SK-N-SH treated with all-trans-retinoic acid at 6 μM for 48 hours (cell line): ENCODE data around the gene LRRC10.

ENCODE experiments used
- ATAC-seq: fragments of 200-7000 bp; cut with Tn5 transposase; 3 replicates; pipeline ENCODE4 v1.9.1; 2020; ENCODE audit warnings: mild to moderate bottlenecking, moderate library complexity
- ARNTL ChIP-seq: fragments of 450-650 bp; formaldehyde crosslinking; IDR thresholded peaks from 2 replicates; pipeline ENCODE4 v1.5.0; 2020; ENCODE audit warnings: low read depth, mild to moderate bottlenecking, moderate library complexity, borderline replicate concordance
- BACH2 ChIP-seq: fragments of 250-450 bp; sonication (Bioruptor Pico); IDR thresholded peaks from 2 replicates; pipeline ENCODE4 v1.9.0; 2021; ENCODE audit warnings: mild to moderate bottlenecking, borderline replicate concordance
- CSDC2 ChIP-seq: fragments of 250-450 bp; sonication (Bioruptor Pico); IDR thresholded peaks from 2 replicates; pipeline ENCODE4 v1.5.0; 2020; ENCODE audit warnings: mild to moderate bottlenecking, moderate library complexity
- ESRRG ChIP-seq: fragments of 250-450 bp; sonication (Bioruptor Pico); IDR thresholded peaks from 2 replicates; pipeline ENCODE4 v1.6.1; 2021; ENCODE audit warnings: mild to moderate bottlenecking
- ISL1 ChIP-seq: fragments of 250-450 bp; sonication (Bioruptor Pico); IDR thresholded peaks from 2 replicates; pipeline ENCODE4 v2.1.2; 2022; ENCODE audit warnings: mild to moderate bottlenecking, moderate library complexity
- OSR1 ChIP-seq: fragments of 250-450 bp; sonication (Bioruptor Pico); IDR thresholded peaks from 2 replicates; pipeline ENCODE4 v1.8.0; 2022; ENCODE audit warnings: moderate library complexity, mild to moderate bottlenecking, inconsistent platforms
- PPARA ChIP-seq: fragments of 250-450 bp; sonication (Bioruptor Pico); IDR thresholded peaks from 2 replicates; pipeline ENCODE4 v1.5.0; 2020; ENCODE audit warnings: mild to moderate bottlenecking, borderline replicate concordance
- RARB ChIP-seq: fragments of 250-450 bp; sonication (Bioruptor Pico); IDR thresholded peaks from 2 replicates; pipeline ENCODE4 v1.8.0; 2021; ENCODE audit warnings: mild to moderate bottlenecking, moderate library complexity
- SNAI2 ChIP-seq: fragments of 250-450 bp; sonication (Bioruptor Pico); IDR thresholded peaks from 2 replicates; pipeline ENCODE4 v1.5.0; 2020; ENCODE audit warnings: mild to moderate bottlenecking, moderate library complexity
- TOX ChIP-seq: fragments of 250-450 bp; sonication (Bioruptor Pico); IDR thresholded peaks from 2 replicates; pipeline ENCODE4 v1.8.0; 2021; ENCODE audit warnings: mild to moderate bottlenecking, moderate library complexity, borderline replicate concordance
- ZC3H10 ChIP-seq: fragments of 250-450 bp; sonication (Bioruptor Pico); IDR thresholded peaks from 2 replicates; pipeline ENCODE4 v1.5.1; 2021; ENCODE audit warnings: mild to moderate bottlenecking, moderate library complexity
- ZFP3 ChIP-seq: fragments of 250-450 bp; sonication (Bioruptor Pico); IDR thresholded peaks from 2 replicates; pipeline ENCODE4 v1.5.0; 2020; ENCODE audit warnings: mild to moderate bottlenecking, moderate library complexity
- ZFP30 ChIP-seq: fragments of 450-650 bp; formaldehyde crosslinking; IDR thresholded peaks from 2 replicates; pipeline ENCODE4 v1.5.0; 2022; ENCODE audit warnings: mild to moderate bottlenecking, moderate library complexity
- ZNF565 ChIP-seq: fragments of 450-650 bp; formaldehyde crosslinking; conservative IDR thresholded peaks from 2 replicates; pipeline ENCODE4 v1.5.0; 2020; ENCODE audit warnings: low read depth, mild to moderate bottlenecking, moderate library complexity
- ZNF70 ChIP-seq: fragments of 450-650 bp; formaldehyde crosslinking; IDR thresholded peaks from 2 replicates; pipeline ENCODE4 v1.5.0; 2020; ENCODE audit warnings: mild to moderate bottlenecking, moderate library complexity
- ZNF8 ChIP-seq: fragments of 450-650 bp; formaldehyde crosslinking; IDR thresholded peaks from 2 replicates; pipeline ENCODE4 v1.5.0; 2020; ENCODE audit warnings: mild to moderate bottlenecking, moderate library complexity
- TF ChIP-seq, protein P1 (sequence below): fragments of 250-450 bp; sonication (Bioruptor Pico); IDR thresholded peaks from 2 replicates; pipeline ENCODE4 v1.5.1; 2021; ENCODE audit warnings: mild to moderate bottlenecking, moderate library complexity
- TF ChIP-seq, protein P2 (sequence below): fragments of 250-450 bp; sonication (Bioruptor Pico); IDR thresholded peaks from 2 replicates; pipeline ENCODE4 v1.8.0; 2021; ENCODE audit warnings: low read depth, mild to moderate bottlenecking, moderate library complexity, borderline replicate concordance
- TF ChIP-seq, protein P3 (sequence below): fragments of 250-450 bp; sonication (Bioruptor Pico); IDR thresholded peaks from 2 replicates; pipeline ENCODE4 v1.5.0; 2020; ENCODE audit warnings: mild to moderate bottlenecking, moderate library complexity
- TF ChIP-seq, protein P4 (sequence below): fragments of 250-450 bp; sonication (Bioruptor Pico); IDR thresholded peaks from 2 replicates; pipeline ENCODE4 v1.8.0; 2020; ENCODE audit warnings: mild to moderate bottlenecking, moderate library complexity, borderline replicate concordance
- TF ChIP-seq, protein P5 (sequence below): fragments of 250-450 bp; sonication (Bioruptor Pico); IDR thresholded peaks from 2 replicates; pipeline ENCODE4 v1.5.1; 2020; ENCODE audit warnings: low read depth, mild to moderate bottlenecking, moderate library complexity

LRRC10 gene

DNA sequence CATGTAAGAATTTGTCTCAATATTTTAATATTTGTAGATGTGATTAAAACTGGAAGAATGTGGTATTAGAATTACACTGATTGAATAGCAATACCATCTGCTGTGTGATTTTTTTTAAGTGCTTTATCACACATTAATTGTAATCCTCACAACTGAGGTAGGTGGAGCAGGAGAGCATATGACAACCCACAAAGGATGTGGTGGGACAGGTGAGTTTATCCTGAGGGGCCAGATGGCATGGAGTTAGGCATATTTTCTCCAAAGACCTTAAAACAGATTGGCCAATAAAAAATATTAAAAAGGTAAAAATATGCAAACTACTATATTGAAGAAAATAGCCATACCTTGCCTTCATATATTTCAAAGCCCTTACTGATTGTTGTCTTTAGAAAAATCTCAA, 7.8 kb downstream of the LRRC10 start:
- TF ChIP-seq BACH2 (CRISPR knock-in tag) (no peak), ARNTL (no peak), ZNF565 (CRISPR knock-in tag) (no peak), CSDC2 (no peak), ZFP3 (CRISPR knock-in tag) (no peak)
- ATAC-seq, result peak; percentile 17; the same call in 2 of the 3 replicates

DNA sequence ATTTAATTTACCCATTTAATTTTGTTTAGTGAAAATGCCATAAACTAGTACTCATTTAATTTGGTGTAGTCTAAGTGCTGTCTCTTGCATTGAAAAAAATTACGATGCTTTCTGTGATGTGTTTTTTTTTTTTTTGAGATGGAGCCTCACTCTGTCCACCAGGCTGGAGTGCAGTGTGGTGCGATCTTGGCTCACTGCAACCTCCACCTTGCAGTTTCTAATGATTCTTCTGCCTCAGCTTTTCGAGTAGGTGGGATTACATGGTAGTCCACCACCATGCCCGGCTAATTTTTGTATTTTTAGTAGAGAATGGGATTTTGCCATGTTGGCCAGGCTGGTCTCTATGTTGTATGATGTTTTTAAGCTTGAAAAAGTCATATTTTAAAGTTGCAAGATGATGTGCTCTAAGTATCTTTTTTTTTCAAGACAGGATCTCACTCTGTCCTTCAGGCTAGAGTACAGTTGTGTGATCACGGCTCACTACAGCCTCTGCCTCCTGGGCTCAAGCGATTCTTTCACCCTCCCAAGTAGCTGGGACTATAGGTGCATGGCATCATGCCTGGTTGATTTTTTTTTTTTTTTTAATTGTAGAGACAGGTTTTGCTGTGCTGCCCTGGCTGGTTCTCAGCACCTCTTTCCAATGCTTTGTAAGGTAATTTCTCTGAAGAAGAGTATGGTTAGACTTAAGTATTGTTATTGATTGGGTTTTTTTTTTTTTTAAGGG, 8.6 kb downstream of the LRRC10 start:
- no peak for ATAC-seq
- TF ChIP-seq ZNF8 (CRISPR knock-in tag), result no peak
- no peak for TF ChIP-seq BACH2 (CRISPR knock-in tag)
- TF ChIP-seq OSR1 (CRISPR knock-in tag), result no peak
- TF ChIP-seq PPARA (CRISPR knock-in tag), result no peak
- TF ChIP-seq RARB, result no peak
- TF ChIP-seq SNAI2 (CRISPR knock-in tag), result no peak
- TF ChIP-seq ZNF70, result no peak
- TF ChIP-seq CSDC2, result no peak
- TF ChIP-seq ZFP30 (CRISPR knock-in tag), result no peak
- TF ChIP-seq, protein P1, sequence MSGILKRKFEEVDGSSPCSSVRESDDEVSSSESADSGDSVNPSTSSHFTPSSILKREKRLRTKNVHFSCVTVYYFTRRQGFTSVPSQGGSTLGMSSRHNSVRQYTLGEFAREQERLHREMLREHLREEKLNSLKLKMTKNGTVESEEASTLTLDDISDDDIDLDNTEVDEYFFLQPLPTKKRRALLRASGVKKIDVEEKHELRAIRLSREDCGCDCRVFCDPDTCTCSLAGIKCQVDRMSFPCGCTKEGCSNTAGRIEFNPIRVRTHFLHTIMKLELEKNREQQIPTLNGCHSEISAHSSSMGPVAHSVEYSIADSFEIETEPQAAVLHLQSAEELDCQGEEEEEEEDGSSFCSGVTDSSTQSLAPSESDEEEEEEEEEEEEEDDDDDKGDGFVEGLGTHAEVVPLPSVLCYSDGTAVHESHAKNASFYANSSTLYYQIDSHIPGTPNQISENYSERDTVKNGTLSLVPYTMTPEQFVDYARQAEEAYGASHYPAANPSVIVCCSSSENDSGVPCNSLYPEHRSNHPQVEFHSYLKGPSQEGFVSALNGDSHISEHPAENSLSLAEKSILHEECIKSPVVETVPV (CRISPR knock-in tag), result no peak
- no peak for TF ChIP-seq ZFP3 (CRISPR knock-in tag)
- TF ChIP-seq, protein P2, sequence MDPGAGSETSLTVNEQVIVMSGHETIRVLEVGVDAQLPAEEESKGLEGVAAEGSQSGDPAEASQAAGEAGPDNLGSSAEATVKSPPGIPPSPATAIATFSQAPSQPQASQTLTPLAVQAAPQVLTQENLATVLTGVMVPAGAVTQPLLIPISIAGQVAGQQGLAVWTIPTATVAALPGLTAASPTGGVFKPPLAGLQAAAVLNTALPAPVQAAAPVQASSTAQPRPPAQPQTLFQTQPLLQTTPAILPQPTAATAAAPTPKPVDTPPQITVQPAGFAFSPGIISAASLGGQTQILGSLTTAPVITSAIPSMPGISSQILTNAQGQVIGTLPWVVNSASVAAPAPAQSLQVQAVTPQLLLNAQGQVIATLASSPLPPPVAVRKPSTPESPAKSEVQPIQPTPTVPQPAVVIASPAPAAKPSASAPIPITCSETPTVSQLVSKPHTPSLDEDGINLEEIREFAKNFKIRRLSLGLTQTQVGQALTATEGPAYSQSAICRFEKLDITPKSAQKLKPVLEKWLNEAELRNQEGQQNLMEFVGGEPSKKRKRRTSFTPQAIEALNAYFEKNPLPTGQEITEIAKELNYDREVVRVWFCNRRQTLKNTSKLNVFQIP (CRISPR knock-in tag), result no peak
- no peak for TF ChIP-seq ZC3H10 (CRISPR knock-in tag)
- TF ChIP-seq ISL1 (CRISPR knock-in tag), result no peak
- TF ChIP-seq, protein P3, sequence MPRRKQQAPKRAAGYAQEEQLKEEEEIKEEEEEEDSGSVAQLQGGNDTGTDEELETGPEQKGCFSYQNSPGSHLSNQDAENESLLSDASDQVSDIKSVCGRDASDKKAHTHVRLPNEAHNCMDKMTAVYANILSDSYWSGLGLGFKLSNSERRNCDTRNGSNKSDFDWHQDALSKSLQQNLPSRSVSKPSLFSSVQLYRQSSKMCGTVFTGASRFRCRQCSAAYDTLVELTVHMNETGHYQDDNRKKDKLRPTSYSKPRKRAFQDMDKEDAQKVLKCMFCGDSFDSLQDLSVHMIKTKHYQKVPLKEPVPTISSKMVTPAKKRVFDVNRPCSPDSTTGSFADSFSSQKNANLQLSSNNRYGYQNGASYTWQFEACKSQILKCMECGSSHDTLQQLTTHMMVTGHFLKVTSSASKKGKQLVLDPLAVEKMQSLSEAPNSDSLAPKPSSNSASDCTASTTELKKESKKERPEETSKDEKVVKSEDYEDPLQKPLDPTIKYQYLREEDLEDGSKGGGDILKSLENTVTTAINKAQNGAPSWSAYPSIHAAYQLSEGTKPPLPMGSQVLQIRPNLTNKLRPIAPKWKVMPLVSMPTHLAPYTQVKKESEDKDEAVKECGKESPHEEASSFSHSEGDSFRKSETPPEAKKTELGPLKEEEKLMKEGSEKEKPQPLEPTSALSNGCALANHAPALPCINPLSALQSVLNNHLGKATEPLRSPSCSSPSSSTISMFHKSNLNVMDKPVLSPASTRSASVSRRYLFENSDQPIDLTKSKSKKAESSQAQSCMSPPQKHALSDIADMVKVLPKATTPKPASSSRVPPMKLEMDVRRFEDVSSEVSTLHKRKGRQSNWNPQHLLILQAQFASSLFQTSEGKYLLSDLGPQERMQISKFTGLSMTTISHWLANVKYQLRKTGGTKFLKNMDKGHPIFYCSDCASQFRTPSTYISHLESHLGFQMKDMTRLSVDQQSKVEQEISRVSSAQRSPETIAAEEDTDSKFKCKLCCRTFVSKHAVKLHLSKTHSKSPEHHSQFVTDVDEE (CRISPR knock-in tag), result no peak
- no peak for TF ChIP-seq ESRRG
- TF ChIP-seq, protein P4, sequence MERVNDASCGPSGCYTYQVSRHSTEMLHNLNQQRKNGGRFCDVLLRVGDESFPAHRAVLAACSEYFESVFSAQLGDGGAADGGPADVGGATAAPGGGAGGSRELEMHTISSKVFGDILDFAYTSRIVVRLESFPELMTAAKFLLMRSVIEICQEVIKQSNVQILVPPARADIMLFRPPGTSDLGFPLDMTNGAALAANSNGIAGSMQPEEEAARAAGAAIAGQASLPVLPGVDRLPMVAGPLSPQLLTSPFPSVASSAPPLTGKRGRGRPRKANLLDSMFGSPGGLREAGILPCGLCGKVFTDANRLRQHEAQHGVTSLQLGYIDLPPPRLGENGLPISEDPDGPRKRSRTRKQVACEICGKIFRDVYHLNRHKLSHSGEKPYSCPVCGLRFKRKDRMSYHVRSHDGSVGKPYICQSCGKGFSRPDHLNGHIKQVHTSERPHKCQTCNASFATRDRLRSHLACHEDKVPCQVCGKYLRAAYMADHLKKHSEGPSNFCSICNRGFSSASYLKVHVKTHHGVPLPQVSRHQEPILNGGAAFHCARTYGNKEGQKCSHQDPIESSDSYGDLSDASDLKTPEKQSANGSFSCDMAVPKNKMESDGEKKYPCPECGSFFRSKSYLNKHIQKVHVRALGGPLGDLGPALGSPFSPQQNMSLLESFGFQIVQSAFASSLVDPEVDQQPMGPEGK (CRISPR knock-in tag), result no peak

DNA sequence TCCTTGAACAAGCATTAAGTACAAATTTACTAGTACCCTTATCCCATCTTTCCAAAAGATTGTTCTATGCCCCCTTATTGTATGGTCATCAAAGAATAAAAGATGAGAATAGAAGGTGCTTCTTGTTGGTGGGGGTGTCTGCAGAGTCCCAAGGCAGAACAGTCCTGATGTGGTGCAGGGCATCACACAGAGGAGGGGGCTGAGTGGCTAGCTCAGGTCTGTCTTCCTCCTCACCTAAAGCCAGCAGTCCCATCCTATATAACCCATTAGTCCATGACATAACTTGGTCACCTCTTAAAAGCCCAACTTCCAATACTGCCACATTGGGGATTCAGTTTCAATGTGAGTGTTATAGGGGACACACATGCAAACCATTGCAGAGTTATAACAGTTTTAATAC, 9.9 kb downstream of the LRRC10 start:
- ATAC-seq, result no peak
- TF ChIP-seq ZNF8 (CRISPR knock-in tag) (no peak), TOX (CRISPR knock-in tag) (no peak), ESRRG (no peak), PPARA (CRISPR knock-in tag) (no peak), BACH2 (CRISPR knock-in tag) (no peak), ARNTL (no peak), RARB (no peak)
- TF ChIP-seq, protein P5, sequence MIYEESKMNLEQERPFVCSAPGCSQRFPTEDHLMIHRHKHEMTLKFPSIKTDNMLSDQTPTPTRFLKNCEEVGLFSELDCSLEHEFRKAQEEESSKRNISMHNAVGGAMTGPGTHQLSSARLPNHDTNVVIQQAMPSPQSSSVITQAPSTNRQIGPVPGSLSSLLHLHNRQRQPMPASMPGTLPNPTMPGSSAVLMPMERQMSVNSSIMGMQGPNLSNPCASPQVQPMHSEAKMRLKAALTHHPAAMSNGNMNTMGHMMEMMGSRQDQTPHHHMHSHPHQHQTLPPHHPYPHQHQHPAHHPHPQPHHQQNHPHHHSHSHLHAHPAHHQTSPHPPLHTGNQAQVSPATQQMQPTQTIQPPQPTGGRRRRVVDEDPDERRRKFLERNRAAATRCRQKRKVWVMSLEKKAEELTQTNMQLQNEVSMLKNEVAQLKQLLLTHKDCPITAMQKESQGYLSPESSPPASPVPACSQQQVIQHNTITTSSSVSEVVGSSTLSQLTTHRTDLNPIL, result no peak
- TF ChIP-seq, all 23 proteins: peak for 0
